ENCODE data around the gene ASCC3.

ASCC3 gene

GRCh38 chr6:100565439-100566104 is 315.6 kb downstream of the ASCC3 start:
- no peak for DNase-seq (ENCODE audit: low spot score)
- TF ChIP-seq, protein P1, sequence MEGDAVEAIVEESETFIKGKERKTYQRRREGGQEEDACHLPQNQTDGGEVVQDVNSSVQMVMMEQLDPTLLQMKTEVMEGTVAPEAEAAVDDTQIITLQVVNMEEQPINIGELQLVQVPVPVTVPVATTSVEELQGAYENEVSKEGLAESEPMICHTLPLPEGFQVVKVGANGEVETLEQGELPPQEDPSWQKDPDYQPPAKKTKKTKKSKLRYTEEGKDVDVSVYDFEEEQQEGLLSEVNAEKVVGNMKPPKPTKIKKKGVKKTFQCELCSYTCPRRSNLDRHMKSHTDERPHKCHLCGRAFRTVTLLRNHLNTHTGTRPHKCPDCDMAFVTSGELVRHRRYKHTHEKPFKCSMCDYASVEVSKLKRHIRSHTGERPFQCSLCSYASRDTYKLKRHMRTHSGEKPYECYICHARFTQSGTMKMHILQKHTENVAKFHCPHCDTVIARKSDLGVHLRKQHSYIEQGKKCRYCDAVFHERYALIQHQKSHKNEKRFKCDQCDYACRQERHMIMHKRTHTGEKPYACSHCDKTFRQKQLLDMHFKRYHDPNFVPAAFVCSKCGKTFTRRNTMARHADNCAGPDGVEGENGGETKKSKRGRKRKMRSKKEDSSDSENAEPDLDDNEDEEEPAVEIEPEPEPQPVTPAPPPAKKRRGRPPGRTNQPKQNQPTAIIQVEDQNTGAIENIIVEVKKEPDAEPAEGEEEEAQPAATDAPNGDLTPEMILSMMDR (IDR thresholded peaks at IDR 0.05; ENCODE audit: extremely low read depth, insufficient read depth, missing control alignments): no peak
- in situ Hi-C loops (cut with MboI; ENCODE audit: low pct_unique_long_range_greater_than_20kb, low sequenced_read_pairs, unreplicated experiment): no loop called here

DNA sequence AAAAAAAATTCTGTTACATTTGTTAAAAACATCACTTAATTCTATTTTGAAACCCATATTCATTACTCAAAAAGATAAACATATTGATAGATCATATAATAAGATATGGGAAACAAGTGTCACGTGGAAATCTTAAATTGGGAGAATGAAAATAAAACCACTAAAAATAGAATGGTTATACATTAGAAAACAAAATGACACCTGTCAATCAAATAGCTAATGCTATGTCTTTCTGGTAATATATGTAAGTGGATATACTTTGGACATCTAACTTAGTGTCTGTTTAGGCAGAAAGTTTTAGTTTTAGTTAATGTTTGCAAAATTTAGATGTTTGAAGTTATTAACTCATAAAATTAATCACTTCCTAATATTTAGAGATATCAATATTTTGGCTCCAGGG is 321.3 kb downstream of the ASCC3 start:
- DNase-seq (ENCODE audit: low spot score): no peak
- in situ Hi-C loops (cut with MboI; ENCODE audit: low pct_unique_long_range_greater_than_20kb, low sequenced_read_pairs, unreplicated experiment): no loop called here
- TF ChIP-seq, protein P1 (IDR thresholded peaks at IDR 0.05; ENCODE audit: extremely low read depth, insufficient read depth, missing control alignments): no peak

- TF ChIP-seq, protein P1 (IDR thresholded peaks at IDR 0.05; ENCODE audit: extremely low read depth, insufficient read depth, missing control alignments): no peak
- in situ Hi-C loops (cut with MboI; ENCODE audit: low pct_unique_long_range_greater_than_20kb, low sequenced_read_pairs, unreplicated experiment): no loop called here
- DNase-seq (ENCODE audit: low spot score): no peak
Measured at GRCh38 chr6:100554228-100554627, 326.9 kb downstream of the ASCC3 start.

GRCh38 chr6:100553243-100553642 is 327.9 kb downstream of the ASCC3 start:
- no peak for DNase-seq (ENCODE audit: low spot score)
- in situ Hi-C loops (cut with MboI; ENCODE audit: low pct_unique_long_range_greater_than_20kb, low sequenced_read_pairs, unreplicated experiment): no loop called here
- TF ChIP-seq, protein P1 (IDR thresholded peaks at IDR 0.05; ENCODE audit: extremely low read depth, insufficient read depth, missing control alignments): no peak

DNA sequence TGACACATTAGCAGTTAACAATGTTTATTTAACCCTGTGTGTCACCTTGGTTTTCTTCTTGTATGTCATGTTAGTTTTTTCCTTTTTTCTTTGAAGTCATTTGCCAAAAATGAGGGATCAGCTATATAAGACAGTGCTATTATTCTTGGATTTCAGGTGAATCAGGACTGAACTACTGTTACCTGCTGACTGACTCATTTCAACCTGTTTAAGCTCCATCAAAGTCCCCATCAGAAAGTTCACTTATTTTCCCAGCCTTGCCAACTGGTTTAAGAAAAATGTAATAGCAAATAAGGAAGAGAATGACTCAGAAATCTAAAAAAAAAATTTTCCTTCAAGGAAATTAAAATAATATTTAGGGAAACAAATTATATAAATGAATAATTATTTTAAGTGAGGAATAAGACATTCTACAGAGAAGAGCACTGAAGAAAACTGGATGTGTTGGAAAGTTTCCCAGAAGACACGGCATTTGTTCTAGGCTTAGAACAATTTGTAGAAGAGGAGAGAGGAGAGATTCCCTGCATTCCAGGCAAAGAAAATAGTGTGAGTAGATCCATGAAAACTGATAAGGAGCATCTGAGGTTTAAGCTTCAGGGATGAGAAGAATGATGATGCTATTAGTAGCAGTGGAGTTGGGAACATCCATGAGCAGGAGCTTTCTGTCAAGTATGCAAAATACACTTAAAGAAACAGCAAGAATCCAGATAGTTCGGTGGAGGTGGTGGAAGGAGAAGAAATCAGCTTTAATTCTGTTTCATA is 331.5 kb downstream of the ASCC3 start:
- in situ Hi-C loops (cut with MboI; ENCODE audit: low pct_unique_long_range_greater_than_20kb, low sequenced_read_pairs, unreplicated experiment): no loop called here

DNA sequence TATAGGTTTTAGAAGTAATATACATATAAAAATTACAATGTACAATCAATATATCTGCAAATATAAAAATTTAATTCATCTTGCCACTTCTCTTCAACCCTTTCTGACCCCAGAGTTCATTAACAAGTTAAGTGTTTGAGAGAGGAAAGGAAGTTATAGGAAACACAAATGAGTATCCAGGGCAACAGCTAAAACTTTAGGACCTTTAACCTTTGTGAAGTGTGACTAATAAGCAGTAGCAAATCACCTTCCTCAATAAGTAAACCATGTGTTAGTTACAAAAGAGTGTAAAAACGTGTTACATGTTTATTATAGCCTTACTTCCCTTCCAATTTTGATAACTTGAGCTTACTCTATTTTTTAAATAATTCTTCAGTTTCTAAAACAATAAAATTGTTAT is 343.0 kb downstream of the ASCC3 start:
- DNase-seq (ENCODE audit: low spot score): no peak
- TF ChIP-seq, protein P1 (IDR thresholded peaks at IDR 0.05; ENCODE audit: extremely low read depth, insufficient read depth, missing control alignments): no peak
- in situ Hi-C loops (cut with MboI; ENCODE audit: low pct_unique_long_range_greater_than_20kb, low sequenced_read_pairs, unreplicated experiment): no loop called here

More for the DNA sequence above, 331.5 kb downstream of the ASCC3 start:
- TF ChIP-seq, protein P1 (IDR thresholded peaks at IDR 0.05; ENCODE audit: extremely low read depth, insufficient read depth, missing control alignments): no peak
- no peak for DNase-seq (ENCODE audit: low spot score)

All from GM13977 (cell line).